Right renal cortex interstitium (tissue), 3 donors: ENCODE results near the gene MIOX. TPM values are rescaled to one million over a fixed set of nuclear protein-coding genes. Genes with fewer than 3 reads are reported as not detected.

Experiments used
- DNase-seq, 3 donors: peaks; one replicate each; pipeline ENCODE4 v3.0.0-alpha.2; 2013; ENCODE audit warnings: low read depth in 3 of 3, low spot score in 2 of 3
- polyA plus RNA-seq, 3 donors: library from polyadenylated mRNA; unstranded; fragments of 120-200 nt; gene quantifications; one replicate each; pipeline ENCODE4 v1.2.1, GENCODE V29; 2013; ENCODE audit not compliant: insufficient read length in 3 of 3

Gene MIOX
- polyA plus RNA-seq, 3 donors = 3.2 to 19.0 (median 13.4) TPM

DNA sequence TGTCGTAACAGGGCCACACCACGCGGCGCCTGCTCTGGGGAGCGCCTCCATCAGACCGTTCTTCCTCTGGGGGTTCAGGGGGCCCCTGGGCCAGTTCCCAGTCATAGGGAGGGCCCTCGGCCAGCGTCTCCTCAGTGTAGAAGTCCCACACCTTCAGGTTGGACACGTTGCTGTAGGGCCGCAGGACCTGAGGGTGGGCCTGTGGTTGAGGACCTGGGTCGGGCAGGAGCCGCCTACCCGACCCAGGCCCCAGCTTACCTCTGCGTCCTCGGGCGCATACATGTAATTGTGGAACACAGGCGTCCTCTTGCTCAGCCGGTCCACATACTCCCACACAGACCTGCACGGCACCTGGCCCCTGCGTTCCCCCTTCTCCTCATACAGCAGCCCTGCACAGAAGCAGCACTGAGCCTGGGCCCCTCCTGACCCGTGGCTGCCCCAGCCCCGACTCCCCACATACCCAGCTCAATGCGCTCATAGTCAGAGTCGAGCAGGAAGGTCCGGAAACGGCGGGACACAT is 32.0 kb upstream of the MIOX start:
- DNase-seq = no peak

DNA sequence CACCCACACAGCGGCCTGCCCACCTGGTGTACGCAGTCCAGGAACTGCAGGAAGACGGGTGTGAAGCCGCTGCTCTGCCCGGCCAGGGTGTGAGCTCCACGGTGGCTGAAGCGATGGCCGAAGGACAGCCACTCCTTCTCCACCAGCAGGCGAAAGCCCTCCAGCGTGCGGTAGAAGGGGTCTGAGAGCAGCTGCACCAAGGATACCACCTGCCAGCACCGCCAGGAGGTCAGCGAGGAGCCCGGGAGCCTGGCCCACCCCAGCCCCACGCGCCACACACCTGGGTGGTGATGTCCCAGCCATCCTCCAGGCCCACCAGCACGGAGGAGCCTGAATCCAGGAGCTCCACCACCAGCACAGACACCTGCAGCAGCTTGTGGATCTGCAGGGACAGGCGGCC is 31.5 kb upstream of the MIOX start:
- no peak for DNase-seq

DNA sequence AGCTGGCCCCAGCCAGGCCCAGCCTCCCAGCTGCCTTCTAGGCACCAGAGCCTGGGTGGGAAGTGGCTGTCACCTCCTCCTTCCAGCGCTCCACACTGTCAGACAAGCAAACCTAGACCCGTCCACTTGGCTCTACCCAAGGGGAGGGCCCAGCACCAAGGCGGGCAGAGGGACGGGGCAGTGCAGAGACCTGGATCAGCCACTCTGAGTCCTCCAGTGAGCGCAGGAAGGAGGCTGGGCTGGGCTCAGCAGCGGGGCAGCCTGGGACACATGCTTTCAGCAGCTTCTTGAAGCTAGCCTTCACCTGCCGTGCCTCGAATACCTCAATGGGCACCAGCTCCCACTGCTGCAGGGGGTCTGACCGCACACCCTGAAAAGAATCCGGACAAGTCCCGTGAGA is 30.6 kb upstream of the MIOX start:
- DNase-seq = no peak

DNA sequence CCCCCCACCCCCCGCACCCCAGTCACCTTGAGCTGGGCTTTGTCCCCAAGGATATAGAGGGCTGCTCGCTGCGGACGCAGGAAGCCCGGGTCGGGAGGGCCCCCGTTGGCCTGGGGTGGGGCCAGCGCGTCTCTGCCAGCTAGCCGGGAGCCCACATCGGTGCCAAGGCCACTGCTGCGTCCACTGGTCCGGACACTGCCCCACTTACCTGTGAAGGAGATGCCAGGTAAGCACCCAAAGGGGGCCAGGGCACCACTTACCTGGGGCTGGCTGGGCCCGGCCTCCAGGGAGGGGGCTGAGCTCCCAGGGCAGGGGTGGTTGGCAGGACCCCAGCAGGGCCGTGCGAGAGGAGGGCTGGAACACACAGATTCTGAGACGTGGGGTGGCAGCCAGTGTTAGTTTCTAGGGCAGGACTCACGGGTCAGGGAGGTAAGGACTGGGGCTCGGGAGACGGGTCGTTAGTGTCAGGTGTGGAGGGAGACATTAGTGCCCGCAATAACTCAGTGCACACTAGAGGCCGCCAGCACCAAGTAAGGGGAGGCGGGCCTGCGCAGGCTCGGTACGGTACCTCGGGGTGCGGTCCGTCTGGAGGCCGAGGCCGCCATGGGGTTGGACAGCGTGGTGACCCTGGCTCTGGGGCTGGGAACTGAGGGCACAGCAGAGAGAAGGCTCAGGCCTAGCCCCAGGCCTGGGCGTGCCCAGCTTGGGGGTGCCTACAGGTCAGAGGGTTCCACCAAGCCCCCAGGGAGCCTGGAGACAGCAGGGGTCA is 30.0 kb upstream of the MIOX start:
- no peak for DNase-seq

DNA sequence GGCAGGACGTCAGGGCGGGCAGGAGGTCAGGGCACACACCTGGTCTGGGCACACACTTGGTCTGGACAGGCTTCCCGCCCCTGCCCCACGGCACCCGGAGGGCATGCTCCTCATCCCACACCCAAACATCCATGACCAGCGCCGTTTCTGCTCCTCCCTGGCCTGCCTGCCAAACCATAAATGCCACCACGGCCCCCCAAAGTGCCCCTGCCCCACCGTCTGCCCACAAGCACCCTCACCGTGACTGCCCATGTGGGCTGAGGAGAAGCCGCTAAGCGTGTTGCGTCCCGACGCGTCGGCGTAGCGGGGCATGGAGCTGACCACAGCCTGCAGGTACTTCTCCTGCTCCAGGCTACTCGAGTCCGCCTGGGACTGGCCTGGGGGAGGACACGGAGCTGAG is 27.6 kb upstream of the MIOX start:
- no peak for DNase-seq

DNA sequence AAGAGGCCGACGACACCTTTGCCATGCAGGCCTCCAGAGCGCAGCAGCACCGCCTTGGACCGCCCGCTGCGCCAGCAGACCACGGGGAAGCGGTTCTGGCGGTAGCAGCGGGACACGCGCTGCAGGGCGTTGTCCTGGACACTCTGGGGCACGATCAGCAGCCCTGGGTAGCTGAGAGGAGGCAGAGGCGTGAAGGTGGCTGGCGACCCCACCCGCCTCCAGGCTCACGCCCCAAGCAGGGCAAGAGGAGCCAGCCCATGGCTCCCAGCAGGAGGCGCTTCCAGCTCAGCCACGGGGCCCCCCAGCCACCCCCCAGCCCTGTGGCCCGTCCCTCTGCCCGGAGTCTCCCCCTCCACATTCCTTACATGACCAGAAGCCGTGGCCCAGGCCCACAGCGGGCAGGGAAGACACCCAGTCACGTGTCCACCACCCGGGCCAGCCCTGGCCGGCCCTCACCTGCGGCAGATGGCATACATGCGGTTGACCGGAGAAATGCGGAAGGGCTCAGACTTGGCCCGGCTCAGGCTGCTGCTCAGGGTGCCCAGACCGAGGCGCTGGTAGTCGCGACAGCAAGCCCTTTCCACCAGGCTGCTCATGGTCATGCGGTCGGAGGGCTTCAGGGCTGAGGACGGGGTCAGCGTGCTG is 27.0 kb upstream of the MIOX start:
- DNase-seq = no peak

DNA sequence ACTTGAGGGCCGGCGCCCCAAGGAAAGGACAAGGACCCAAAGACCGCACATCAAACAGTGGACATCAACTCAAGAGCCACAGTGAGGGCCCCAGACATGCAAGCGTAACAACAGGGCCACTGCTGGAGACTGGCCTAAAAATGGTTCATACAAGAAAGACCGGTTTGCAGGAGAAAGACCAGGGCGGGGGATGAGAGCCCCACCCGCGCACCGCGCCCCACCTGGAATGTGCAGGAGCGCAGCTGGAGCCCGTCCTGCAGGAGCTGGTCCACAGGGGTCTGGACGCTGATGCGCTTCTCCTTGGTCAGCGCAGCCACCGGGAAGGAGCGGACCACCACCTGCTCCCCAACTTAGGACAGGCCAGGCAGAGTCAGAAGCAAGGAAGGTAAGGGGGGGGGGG is 25.7 kb upstream of the MIOX start:
- no peak for DNase-seq

DNA sequence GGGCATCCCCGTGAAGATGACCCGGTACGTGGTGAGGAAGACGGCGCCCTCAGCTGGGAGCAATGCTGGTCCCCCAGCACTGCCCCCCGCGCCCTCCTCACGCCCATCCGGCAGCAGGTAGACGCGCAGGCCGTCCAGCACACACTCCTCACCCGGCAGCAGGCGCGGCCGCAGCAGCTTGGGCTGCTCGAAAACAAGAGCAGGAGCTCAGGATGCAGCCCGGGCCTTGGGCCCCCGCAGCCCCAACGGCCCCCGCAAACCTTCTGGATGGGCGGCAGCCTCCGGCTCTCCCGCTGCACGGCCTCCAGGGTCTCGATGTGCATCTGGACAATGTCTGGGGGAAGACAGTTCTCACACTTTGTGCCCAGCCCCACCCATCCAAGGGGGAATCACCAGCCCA is 25.1 kb upstream of the MIOX start:
- no peak for DNase-seq

DNA sequence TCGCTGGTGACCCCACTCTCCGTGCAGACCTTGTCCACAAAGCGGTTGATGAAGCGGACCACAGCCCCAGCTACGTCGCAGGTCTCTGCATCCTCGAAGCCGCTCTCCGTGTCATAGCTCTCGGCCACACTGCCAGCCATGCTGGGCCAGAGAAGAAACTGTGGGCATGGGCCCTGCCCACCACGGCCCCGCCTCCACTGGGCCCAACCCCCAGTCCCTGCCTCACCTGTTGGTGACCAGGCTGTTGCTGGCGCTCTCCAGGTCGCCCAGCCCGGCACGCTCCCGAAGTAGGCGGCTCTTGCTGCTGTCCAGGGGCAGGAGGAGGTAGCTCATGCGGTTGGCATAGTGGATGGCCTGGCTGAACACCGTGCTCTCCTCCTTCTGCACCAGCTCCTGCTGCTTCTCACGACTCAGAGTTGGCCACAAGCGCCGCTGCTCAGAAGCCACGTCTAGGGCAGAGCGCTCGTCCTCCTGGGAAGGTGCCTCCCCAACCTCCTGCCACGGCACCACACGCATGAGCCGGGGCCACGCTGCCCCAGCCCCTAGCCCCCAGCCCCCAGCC is 24.6 kb upstream of the MIOX start:
- no peak for DNase-seq

DNA sequence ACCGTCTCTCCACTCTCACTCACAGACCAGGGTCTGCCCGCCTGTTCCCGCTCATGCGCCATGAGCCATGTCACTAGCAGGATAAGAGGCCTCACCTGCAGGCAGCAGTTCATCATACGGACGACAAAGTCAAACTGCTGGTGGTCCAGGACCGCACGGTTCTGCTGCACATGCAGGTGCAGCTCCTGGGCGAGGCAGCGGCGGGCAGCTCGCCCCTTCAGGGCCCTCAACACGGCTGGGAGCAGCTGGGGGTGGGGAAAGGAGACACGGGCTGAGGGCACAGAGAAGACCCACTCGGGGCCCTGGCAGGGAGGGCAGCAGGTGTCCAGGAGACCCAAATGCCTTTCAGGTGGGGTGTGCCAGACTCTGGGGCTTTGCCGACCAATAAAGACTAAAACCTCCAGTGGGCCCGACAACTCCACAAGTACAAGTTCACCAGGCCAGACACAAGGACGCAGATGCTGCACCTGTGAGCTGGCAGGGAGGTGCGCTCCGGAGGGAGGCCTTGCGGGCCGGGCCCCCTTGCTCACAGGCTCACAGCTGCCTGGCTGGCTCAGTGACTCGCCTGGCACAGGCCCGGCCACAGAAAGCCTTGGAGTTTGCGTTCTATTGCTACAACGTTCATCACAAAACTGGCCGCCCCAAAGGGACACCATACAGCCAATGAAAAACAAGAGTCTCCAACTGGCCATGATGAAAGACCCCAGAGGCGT is 23.3 kb upstream of the MIOX start:
- no peak for DNase-seq

DNA sequence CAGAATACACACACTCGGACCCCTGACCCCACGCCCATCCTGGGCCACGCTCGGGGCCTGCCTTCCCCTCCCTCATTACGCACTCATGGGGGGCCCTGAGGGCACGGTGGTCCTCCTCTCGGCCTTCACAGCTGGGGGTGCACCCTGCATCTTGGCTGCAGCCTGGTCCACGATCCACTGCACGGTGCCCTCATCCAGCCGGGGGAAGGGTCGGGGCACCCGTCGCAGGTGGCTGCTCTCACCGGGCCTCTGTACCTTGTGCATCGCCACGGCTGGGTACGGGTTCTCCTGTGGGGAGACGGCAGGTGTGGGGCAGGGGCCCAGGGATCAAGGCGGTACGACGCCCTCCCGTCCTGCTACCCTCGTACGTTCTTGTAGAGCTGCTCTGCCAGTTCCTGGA is 22.2 kb upstream of the MIOX start:
- no peak for DNase-seq

DNA sequence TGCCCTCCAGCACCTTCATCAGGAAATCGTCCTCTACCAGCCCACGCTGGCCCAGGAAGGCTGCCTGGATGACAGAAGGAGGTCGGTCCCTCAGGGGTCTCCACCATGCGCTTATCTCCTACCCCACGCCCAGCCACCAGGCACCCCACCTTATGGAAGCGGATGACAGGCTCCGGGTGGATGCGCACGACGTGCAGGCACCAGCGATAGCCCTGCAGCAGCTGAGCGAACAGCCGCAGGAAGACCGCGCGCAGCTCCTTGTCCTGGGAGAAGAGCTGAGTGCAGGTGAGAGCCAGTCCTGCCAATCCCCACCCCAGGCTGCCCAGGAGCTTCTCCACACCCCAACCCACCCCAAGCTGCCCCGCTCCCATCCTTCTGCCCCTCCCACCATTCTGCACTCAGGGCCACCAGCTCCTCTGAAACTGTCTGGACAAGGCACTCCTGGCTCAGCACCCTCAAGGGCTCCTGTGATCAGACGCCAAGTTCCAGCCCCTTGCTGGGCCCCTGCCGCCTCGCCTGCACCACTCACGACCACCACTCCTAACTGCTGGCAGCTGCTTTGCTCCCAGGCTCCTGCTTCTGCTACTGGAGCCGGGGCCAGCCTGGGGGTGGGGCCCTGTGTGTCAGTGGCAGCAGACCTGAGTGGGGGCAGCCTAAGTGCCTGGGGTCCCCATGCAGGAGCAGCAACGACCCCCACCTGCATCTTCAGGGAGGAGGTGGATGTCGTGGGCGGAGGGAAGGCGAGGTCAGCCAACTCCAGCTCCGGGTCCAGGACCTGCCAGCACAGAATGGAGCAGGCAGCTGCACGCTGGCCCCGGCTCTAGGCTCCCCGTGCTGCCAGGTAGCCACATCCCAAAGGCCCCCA is 21.4 kb upstream of the MIOX start:
- no peak for DNase-seq

DNA sequence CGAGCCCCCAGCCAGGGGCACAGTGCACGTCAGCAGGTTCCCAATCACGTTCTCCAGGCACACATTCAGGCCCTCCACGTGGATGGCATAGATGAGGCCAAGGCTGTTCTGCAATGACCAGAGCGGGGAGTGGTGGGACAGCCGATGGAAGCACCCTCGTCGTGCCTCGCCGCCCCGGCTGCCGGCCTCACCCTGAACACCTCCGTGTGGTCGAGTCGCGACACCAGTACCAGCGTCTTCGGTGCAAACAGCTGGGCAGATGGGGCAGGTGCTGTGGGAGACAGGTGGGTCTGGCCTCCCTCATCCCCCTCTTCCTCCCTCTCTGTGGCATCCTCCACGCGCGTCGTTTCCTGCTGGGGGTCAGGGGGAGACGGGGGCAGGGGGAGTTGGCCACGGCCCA is 19.3 kb upstream of the MIOX start:
- no peak for DNase-seq

DNA sequence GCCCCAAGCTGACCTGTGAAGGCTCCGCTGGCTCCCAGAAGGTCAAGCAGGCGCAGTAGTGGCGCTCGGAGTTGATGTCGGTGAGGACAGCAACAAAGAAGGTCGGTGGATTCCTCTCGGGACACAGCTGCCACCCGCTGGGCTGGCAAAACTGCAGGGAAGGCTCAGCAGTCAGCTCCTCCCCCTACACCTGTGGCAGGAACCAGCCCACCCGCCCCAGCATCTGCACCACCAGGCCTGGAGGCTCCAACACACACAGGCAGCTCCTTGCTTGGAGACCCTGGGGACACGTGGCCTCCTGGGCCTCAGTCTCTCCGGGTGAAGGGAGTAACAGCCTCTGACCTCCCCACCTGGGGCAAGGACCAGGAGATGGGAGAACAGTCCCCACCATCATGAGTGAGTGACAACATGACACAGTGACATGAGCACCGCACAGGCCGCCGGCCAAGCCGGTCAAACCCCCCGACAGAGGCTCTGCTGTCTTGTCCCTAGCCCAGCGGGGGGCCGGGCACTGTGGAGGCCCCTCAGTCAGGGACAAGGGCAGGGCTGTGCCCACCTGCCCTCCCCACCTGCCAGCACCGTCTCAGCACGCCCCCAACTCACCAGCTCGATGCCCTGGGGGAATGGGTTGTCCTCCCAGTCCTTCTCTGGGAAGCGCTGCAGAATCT is 18.8 kb upstream of the MIOX start:
- DNase-seq = no peak

DNA sequence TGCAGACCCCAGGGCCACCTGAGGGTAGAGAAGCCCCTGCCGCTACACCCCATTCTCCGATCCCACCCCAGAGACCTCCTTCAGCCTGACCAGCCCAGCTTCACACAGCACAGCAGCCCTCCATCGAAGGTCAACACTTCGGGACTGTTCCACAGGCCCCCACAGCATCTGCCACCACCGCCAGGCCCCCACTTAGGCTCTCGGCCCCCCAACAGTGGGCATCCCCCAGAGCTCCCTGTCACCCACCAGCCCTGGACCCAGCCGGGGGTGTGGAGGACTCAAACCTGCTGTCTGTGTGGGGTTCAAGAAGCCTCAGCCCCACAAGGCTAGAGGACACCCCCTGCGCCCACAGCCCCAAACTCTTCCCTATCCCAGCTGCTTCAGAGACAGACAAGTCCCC is 18.0 kb upstream of the MIOX start:
- no peak for DNase-seq

DNA sequence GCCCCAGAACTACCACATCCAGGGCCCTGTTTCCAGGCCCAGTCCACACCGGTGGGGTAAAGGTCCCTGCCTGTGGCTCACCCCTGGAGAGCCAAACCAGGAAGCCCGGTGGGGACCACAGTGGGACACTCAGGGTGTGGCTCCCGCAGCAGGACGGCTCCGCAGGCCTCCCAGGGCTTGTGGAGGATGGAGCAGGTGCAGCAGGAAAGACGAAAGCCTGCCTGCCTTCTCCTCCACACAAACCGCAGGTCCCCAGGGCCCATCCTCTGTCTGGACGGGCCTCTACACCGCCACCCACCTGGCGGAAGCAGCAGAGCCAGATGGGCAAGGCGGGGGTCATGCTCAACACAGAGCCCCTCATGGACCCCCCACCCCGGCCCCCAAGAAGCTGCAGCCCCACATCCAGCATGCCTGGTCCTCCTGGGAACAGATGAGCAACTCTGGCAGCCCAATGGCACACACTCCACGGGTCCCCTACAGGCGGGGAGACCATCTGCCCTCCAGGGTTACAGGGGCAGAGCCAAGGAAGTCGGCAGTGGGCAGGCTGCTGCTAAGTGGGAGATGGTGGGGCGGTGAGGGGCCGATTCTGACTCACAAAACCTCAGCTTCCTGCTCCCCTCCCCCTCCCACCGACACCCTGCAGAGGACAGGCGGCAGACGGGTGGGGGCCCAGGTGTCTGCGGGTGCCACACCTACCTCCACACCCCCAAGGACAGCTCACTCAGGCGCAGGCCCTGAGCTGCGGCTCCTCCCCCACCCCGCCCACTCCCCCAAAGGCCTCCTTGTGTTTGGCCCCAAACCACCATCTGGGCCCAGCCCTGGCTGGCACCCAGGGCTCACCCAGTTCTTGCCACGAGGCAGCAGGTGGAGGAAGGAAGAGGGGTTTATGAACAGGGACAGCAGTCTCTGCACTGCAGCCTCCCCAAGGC is 17.0 kb upstream of the MIOX start:
- DNase-seq = no peak

DNA sequence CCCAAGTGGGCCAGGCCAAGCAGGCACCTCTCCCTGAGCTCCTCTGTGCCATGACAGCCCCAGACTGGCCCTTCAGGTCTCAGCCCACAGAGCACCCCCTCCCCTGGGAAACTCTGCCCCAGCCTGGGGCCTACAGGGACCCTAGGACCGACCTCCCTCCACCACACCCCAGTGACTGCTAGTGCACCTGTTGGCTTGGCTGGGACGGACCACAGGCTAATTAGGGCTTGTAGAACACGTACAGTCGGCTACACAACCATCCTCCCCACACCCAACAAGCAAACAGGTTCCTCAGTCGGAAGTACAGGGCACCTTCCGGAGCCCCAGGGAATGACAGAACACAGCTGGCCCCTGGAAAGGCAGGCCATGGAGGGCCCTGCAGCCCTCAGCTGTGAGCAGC is 16.2 kb upstream of the MIOX start:
- no peak for DNase-seq

DNA sequence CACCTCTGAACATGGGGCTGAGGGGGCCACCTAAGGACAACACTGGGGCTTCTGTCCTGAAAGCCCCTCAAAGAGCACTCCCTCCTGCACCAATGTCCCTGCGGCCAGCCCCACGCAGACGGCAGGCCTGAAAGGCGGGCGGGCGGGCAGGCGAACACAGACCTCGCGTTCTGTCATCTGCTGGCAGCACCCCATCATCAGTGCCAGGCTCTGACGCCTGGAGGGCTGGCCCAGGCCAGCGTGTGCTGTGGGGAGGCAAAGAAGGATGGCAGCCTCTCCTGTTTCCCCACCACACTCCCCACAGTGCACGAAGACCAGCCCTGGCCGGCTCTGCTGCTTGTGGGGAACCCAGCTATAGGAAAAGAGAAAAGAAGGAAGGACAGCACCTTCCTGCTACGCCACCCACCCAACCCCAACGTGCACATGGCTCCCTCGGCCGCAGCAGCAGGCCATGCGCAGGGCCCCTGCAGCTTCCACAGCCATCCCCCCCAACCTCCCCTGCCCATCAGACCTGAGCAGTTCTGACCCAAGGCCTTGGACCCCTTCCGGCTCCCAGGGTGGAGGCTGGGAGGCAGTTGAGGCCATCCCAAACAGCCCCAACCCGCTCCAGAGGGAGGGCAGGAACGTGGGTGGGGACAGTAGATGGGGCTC is 15.3 kb upstream of the MIOX start:
- DNase-seq = no peak
